ENCODE data around the gene C19orf53.

The C19orf53 gene

GRCh38 chr19:13827656-13828055 lies 53.4 kb downstream of the C19orf53 start:
- DNase-seq: no peak
